GM21786 (cell line): Measurements from ENCODE around the gene TMEM37.

Source experiments
- ATAC-seq: cut with Tn5 transposase; IDR thresholded peaks from one replicate; pipeline ENCODE4 v1.9.1; 2021; ENCODE audit not compliant: unreplicated experiment

Gene TMEM37

GRCh38 chr2:119432851-119433522, 1.3 kb downstream of the TMEM37 start:
- ATAC-seq = no peak

DNA sequence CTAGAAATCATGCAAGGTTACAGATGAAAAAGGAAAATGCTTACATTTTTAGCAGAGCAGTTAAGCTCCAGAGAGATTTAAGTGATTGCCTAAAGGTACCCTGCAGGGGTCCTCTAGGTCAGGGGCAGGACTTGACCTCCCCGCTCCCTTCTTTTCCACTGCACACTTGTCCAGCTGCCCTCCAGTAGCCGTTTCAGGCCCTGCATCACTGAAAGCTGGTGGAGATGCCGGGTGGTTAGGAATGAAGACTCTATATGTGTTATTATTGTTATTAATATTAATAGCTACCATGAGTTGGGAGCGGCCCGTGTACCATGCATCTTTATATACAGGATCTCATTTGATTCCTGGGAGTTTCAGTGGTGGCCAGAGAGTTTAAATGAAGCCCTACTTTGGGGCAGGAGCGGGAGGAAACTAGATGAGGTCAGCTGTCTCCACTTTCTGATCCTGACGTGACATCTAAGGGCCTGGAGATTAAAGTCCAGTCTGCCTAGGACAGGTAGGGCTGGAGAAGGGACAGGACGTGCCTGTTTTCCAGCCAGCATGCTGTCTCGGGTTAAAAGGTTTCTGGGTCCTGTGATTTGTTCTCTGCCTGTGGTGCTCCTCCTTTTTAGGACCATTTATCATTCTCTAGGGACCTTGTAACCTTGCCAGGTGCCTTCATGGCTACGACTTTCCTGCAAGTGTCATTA, 2.1 kb downstream of the TMEM37 start:
- no peak for ATAC-seq

- ATAC-seq = no peak
These were observed 3.0 kb downstream of the TMEM37 start for GRCh38 chr2:119434664-119435063.

DNA sequence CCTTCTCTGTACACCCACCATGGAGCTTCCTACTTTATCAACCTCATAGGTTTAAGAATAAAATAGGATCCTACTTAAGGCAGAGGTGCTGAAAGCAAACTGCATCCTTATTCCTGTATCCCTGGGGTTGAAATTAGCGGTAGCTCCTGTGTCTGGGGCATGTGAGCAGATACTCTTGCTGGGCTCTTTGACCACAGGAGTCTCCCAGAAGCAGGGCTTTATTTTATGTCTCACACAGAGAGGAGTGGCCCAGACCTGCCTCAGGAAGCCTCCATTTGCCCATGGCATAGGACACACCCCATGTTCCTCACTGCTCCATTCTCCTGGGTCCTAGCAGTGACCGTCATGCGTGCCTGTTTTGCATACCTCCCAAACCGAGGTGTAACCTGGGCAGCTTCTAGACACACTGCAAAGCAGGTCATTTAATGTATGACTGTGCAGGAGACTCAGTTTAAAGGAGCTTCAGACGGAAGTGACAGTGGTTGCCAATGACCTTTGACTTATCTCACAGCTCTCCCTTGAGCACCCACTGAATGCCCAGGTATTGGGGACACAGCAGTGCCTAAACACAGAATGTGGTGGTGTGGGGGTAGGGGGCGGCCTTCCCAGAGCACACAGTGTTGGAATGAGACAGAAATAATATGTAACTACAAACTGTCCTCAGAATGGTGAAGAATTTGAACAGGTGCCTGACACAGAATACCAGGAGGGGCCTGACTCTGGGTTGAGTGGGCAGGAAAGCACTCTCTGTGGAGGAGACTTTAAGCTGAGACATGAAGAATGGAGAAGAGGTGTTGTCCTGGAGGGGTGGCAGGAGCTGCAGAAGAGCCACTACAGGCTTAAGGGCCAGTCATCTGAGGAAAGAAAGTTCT, 3.7 kb downstream of the TMEM37 start:
- no peak for ATAC-seq

- ATAC-seq = no peak
These were observed 4.3 kb downstream of the TMEM37 start for GRCh38 chr2:119435953-119436297.

DNA sequence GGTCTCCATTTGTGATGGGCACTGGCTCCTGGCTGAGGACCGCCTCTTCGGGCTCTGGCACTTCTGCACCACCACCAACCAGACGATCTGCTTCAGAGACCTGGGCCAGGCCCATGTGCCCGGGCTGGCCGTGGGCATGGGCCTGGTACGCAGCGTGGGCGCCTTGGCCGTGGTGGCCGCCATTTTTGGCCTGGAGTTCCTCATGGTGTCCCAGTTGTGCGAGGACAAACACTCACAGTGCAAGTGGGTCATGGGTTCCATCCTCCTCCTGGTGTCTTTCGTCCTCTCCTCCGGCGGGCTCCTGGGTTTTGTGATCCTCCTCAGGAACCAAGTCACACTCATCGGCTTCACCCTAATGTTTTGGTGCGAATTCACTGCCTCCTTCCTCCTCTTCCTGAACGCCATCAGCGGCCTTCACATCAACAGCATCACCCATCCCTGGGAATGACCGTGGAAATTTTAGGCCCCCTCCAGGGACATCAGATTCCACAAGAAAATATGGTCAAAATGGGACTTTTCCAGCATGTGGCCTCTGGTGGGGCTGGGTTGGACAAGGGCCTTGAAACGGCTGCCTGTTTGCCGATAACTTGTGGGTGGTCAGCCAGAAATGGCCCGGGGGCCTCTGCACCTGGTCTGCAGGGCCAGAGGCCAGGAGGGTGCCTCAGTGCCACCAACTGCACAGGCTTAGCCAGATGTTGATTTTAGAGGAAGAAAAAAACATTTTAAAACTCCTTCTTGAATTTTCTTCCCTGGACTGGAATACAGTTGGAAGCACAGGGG, 5.5 kb downstream of the TMEM37 start:
- ATAC-seq = no peak

DNA sequence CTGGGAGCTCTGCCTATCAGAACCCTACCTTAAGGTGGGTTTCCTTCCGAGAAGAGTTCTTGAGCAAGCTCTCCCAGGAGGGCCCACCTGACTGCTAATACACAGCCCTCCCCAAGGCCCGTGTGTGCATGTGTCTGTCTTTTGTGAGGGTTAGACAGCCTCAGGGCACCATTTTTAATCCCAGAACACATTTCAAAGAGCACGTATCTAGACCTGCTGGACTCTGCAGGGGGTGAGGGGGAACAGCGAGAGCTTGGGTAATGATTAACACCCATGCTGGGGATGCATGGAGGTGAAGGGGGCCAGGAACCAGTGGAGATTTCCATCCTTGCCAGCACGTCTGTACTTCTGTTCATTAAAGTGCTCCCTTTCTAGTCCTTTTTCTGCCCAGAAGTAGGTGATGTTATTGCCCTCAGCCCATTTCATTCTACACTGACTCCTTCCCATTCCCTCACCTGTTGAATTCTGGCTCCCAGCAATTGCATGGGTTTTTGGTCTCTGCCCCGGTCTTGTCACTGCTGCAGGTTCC, 6.5 kb downstream of the TMEM37 start:
- no peak for ATAC-seq

GRCh38 chr2:119438726-119439284, 7.2 kb downstream of the TMEM37 start:
- no peak for ATAC-seq

GRCh38 chr2:119439574-119440500, 8.2 kb downstream of the TMEM37 start:
- ATAC-seq = no peak

DNA sequence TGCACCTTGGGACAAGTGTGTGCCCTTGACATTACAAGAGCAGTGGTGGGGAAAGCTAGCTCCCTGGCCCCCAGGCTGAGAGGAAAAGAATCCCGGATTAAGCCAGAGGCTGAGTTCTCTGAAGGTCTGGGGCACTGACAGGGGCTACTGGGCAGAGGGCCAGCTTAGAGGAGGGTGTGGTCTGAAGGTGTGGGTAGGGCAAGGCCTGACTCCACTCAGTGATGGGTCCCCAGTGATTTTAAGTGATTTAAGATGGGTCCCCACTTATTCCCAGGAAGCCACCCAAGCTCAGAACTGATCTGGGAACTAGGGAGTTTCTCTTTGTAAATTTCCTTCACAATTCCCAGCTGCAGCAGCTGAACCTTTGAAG, 8.8 kb downstream of the TMEM37 start:
- no peak for ATAC-seq

DNA sequence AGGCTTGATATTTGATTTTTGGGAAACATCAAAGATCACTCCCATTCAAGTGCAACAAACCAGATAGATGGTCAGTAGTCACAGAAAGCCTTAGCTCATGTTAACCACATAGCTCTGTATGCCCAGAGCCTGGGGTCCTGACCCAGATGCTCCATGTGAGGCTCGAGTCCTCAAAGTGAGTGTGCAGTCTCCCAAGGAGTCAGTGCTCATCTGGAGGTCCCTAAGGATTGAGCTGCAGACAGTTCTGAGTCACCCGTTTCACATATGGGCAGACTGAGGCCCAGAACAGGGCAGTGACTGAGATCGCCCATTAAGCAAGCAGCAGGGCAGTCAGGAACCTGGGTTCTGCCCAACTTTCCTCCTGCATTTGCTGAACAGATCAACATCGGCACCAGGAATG, 9.2 kb downstream of the TMEM37 start:
- no peak for ATAC-seq

DNA sequence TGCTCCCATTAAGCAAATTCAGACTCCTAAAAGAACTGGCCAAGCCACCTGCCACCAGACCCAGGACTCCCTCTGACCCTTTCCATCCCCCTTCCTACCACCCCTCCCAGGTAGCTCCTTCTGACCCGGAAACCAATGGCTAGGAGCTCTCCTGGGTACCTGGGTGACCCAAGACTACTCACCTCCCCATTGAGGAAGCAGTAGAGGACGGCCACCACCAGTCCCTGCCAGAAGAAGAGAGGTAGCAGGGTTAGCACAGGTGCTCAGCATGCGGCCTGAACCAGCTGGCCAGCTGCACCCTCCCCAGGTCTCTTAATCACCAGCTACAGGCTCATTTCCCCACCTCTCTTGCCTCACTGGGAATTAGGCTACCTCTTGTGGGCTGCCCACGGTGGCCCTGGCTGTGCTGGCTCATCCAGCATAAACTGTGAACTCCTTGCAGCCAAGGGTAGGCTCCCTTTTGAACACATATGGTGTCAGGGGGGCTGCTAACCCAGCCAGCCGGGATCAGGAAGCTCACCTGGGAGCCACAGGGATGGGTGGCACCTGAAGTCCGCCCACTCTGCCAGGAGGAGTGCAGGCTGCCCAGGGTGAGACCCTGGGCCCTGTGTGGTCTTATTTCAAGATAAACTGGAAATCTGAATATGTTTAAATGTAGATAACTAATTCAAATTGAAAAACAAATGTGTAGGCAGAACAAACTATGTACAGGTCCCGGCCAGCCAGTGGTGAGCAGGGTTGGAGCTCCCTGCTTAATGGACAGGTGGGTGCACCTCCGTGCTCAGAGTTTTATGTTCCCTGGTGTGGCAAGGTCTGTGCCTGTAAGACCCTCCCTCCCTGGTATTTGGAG, 9.9 kb downstream of the TMEM37 start:
- ATAC-seq = no peak

- no peak for ATAC-seq
These were observed 10.6 kb downstream of the TMEM37 start for GRCh38 chr2:119442226-119442619.

DNA sequence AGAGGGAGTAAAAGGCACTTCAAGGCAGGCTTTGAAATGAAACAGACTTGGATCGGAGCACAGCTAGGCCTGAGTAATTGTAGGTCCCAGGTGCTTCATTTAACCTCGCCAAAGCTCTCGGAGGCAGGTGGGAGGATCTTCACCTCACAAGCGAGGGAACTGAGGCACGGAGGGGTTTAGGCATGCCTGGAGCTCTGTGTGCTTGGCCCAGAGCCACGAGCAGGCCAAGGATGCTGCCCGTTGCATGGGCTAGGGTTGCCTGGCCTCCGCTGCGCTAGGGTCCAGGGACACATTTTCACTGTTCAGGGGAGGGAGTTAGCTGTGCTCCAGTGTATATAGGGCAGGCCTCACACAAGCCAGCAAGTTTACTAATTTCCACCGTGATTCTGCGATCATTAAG, 11.2 kb downstream of the TMEM37 start:
- no peak for ATAC-seq

- no peak for ATAC-seq
These were observed 14.4 kb downstream of the TMEM37 start for GRCh38 chr2:119446037-119446436.

GRCh38 chr2:119448427-119449141, 16.9 kb downstream of the TMEM37 start:
- no peak for ATAC-seq

DNA sequence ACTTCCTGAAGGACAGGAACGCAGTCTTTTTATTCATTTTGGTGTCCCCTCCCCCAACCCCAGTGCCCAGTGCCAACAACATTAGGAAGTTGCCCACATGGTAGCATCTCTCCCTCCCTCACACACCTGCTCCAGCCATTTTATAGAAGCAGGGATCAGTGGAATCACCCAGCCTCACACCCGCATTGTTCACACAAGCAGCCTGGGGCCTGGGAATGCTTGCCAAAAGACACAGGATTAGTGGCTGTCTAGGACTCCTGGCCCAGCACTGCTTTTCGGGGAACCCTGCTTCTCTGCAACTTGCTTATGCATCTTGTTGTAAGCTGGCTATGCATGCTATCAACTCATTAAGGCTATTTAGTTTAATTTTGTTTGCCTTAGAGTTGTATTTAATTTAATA, 17.9 kb downstream of the TMEM37 start:
- ATAC-seq = no peak
